Right renal cortex interstitium (tissue), 3 donors: ENCODE data around the gene OR5AC2. TPM values are rescaled to one million over a fixed set of nuclear protein-coding genes. Genes with fewer than 3 reads are reported as not detected.

ENCODE experiments used
- polyA plus RNA-seq, 3 donors: library from polyadenylated mRNA; unstranded; fragments of 120-200 nt; gene quantifications; one replicate each; pipeline ENCODE4 v1.2.1, GENCODE V29; 2013; ENCODE audit not compliant: insufficient read length in 3 of 3

OR5AC2 gene
- polyA plus RNA-seq, 3 donors = not detected

Other genes starting within 250 kb of the OR5AC2 start
- gene RIOX2, start 114.7 kb upstream of the OR5AC2 start, polyA plus RNA-seq = 10 to 100 TPM; 33.9 to 42.2 (median 35.0) TPM
- gene GABRR3, start 51.9 kb upstream of the OR5AC2 start, polyA plus RNA-seq = under 1 TPM in 1 of 3 donors, not detected in 2; 0.04 TPM
- gene OR5H1, start 43.5 kb downstream of the OR5AC2 start, polyA plus RNA-seq = not detected
- not detected for gene OR5H14, start 60.3 kb downstream of the OR5AC2 start, polyA plus RNA-seq
- gene OR5H15, start 79.5 kb downstream of the OR5AC2 start, polyA plus RNA-seq = not detected
- gene OR5H6, start 177.1 kb downstream of the OR5AC2 start, polyA plus RNA-seq = not detected
- not detected for gene OR5H2, start 195.3 kb downstream of the OR5AC2 start, polyA plus RNA-seq